ENCODE results near the gene TRIM44.
A peak's percentile ranks its signal among the peaks of the same experiment; 100 is the strongest.
"Not testable (repeated sequence)": the region's sequence is repeated elsewhere in the genome, so short reads cannot be mapped to it uniquely, and the experiment has no call there.

TRIM44 gene

GRCh38 chr11:35689081-35689996, 26.8 kb downstream of the TRIM44 start:
- intact Hi-C loops (cut with micrococcal nuclease): loop anchor here (10.0 kb wide), 1 partner anchor 115 kb away; no protein-coding TSS in a partner anchor
- Mint-ChIP-seq H3K27ac (no peak overlapping the region), H3K36me3 (ENCODE audit: low read depth) (peaks cover 51% of the 10 kb centered on the region), H3K4me1 (ENCODE audit: low read depth) (peaks cover 11% of the 10 kb centered on the region), H3K9me3 (no peaks in the 10 kb centered on the region), H3K4me3 (no peak overlapping the region), H3K27me3 (no peaks in the 10 kb centered on the region)

GRCh38 chr11:35702126-35702525, 39.6 kb downstream of the TRIM44 start:
- intact Hi-C loops (cut with micrococcal nuclease): no loop called here
- peaks cover 15% of the 10 kb centered on the region for H3K36me3 Mint-ChIP-seq (ENCODE audit: low read depth)
- H3K27me3 Mint-ChIP-seq: no peaks in the 10 kb centered on the region
- peaks cover 25% of the 10 kb centered on the region for H3K9me3 Mint-ChIP-seq
- H3K27ac Mint-ChIP-seq: no peak overlapping the region
- H3K4me1 Mint-ChIP-seq (ENCODE audit: low read depth): no peaks in the 10 kb centered on the region
- H3K4me3 Mint-ChIP-seq: no peak overlapping the region

- Mint-ChIP-seq H3K36me3 (ENCODE audit: low read depth) (no peaks in the 10 kb centered on the region), H3K9me3 (no peaks in the 10 kb centered on the region), H3K4me3 (no peak overlapping the region), H3K27ac (no peak overlapping the region), H3K27me3 (no peaks in the 10 kb centered on the region), H3K4me1 (ENCODE audit: low read depth) (no peaks in the 10 kb centered on the region)
- intact Hi-C loops (cut with micrococcal nuclease): no loop called here
Observed at GRCh38 chr11:35709376-35709775, 46.8 kb downstream of the TRIM44 start.

GRCh38 chr11:35711173-35711910, 48.8 kb downstream of the TRIM44 start:
- Mint-ChIP-seq H3K4me1 (ENCODE audit: low read depth) (peaks cover 13% of the 10 kb centered on the region), H3K4me3 (no peak overlapping the region), H3K9me3 (peaks cover 15% of the 10 kb centered on the region), H3K27ac (no peak overlapping the region), H3K36me3 (ENCODE audit: low read depth) (peaks cover 9% of the 10 kb centered on the region), H3K27me3 (no peaks in the 10 kb centered on the region)
- intact Hi-C loops (cut with micrococcal nuclease): no loop called here

GRCh38 chr11:35711924-35712323, 49.3 kb downstream of the TRIM44 start:
- Mint-ChIP-seq H3K27ac (no peak overlapping the region), H3K4me1 (ENCODE audit: low read depth) (peaks cover 14% of the 10 kb centered on the region), H3K4me3 (no peak overlapping the region), H3K27me3 (no peaks in the 10 kb centered on the region), H3K36me3 (ENCODE audit: low read depth) (peaks cover 9% of the 10 kb centered on the region), H3K9me3 (peaks cover 15% of the 10 kb centered on the region)
- intact Hi-C loops (cut with micrococcal nuclease): no loop called here

GRCh38 chr11:35712533-35712932, 50.0 kb downstream of the TRIM44 start:
- H3K27me3 Mint-ChIP-seq: no peaks in the 10 kb centered on the region
- intact Hi-C loops (cut with micrococcal nuclease): no loop called here
- H3K4me3 Mint-ChIP-seq: no peak overlapping the region
- H3K4me1 Mint-ChIP-seq (ENCODE audit: low read depth): peaks cover 20% of the 10 kb centered on the region
- no peak overlapping the region for H3K27ac Mint-ChIP-seq
- peaks cover 15% of the 10 kb centered on the region for H3K9me3 Mint-ChIP-seq
- H3K36me3 Mint-ChIP-seq (ENCODE audit: low read depth): peaks cover 9% of the 10 kb centered on the region

- Mint-ChIP-seq H3K27me3 (no peaks in the 10 kb centered on the region), H3K4me3 (no peak overlapping the region), H3K4me1 (ENCODE audit: low read depth) (peaks cover 20% of the 10 kb centered on the region), H3K9me3 (peaks cover 15% of the 10 kb centered on the region), H3K27ac (no peak overlapping the region), H3K36me3 (ENCODE audit: low read depth) (peaks cover 9% of the 10 kb centered on the region)
- intact Hi-C loops (cut with micrococcal nuclease): no loop called here
Observed at GRCh38 chr11:35714882-35715627, 52.5 kb downstream of the TRIM44 start.

- H3K27me3 Mint-ChIP-seq; H3K36me3 Mint-ChIP-seq (ENCODE audit: low read depth); intact Hi-C loops (cut with micrococcal nuclease); H3K27ac Mint-ChIP-seq; H3K4me3 Mint-ChIP-seq: not testable (repeated sequence)
- Mint-ChIP-seq H3K4me1 (ENCODE audit: low read depth) (peaks cover 20% of the 10 kb centered on the region), H3K9me3 (peaks cover 15% of the 10 kb centered on the region)
Observed at GRCh38 chr11:35715677-35716076, 53.1 kb downstream of the TRIM44 start.

GRCh38 chr11:35717043-35717442, 54.5 kb downstream of the TRIM44 start:
- Mint-ChIP-seq H3K9me3 (peaks cover 15% of the 10 kb centered on the region), H3K27me3 (no peaks in the 10 kb centered on the region), H3K27ac (no peak overlapping the region), H3K4me1 (ENCODE audit: low read depth) (peaks cover 28% of the 10 kb centered on the region), H3K4me3 (no peak overlapping the region), H3K36me3 (ENCODE audit: low read depth) (peaks cover 9% of the 10 kb centered on the region)
- intact Hi-C loops (cut with micrococcal nuclease): no loop called here

- H3K4me3 Mint-ChIP-seq: no peak overlapping the region
- H3K9me3 Mint-ChIP-seq: peaks cover 15% of the 10 kb centered on the region
- H3K4me1 Mint-ChIP-seq (ENCODE audit: low read depth): peaks cover 33% of the 10 kb centered on the region
- no peak overlapping the region for H3K27ac Mint-ChIP-seq
- H3K27me3 Mint-ChIP-seq: no peaks in the 10 kb centered on the region
- peaks cover 9% of the 10 kb centered on the region for H3K36me3 Mint-ChIP-seq (ENCODE audit: low read depth)
- intact Hi-C loops (cut with micrococcal nuclease): no loop called here
Observed at GRCh38 chr11:35717520-35717919, 54.9 kb downstream of the TRIM44 start.

- peak overlapping the region; percentile 81 for H3K27ac Mint-ChIP-seq
- H3K27me3 Mint-ChIP-seq: no peaks in the 10 kb centered on the region
- peaks cover 13% of the 10 kb centered on the region for H3K36me3 Mint-ChIP-seq (ENCODE audit: low read depth)
- H3K9me3 Mint-ChIP-seq: peaks cover 8% of the 10 kb centered on the region
- H3K4me3 Mint-ChIP-seq: peak overlapping the region; percentile 32
- peaks cover 33% of the 10 kb centered on the region for H3K4me1 Mint-ChIP-seq (ENCODE audit: low read depth)
- intact Hi-C loops (cut with micrococcal nuclease): no loop called here
Observed at GRCh38 chr11:35721651-35722282, 59.2 kb downstream of the TRIM44 start.

- peaks cover 25% of the 10 kb centered on the region for H3K4me1 Mint-ChIP-seq (ENCODE audit: low read depth)
- intact Hi-C loops (cut with micrococcal nuclease): no loop called here
- no peaks in the 10 kb centered on the region for H3K27me3 Mint-ChIP-seq
- peaks cover 21% of the 10 kb centered on the region for H3K36me3 Mint-ChIP-seq (ENCODE audit: low read depth)
- H3K9me3 Mint-ChIP-seq: peaks cover 8% of the 10 kb centered on the region
- peak overlapping the region; percentile 81 for H3K27ac Mint-ChIP-seq
- H3K4me3 Mint-ChIP-seq: no peak overlapping the region
Observed at GRCh38 chr11:35722641-35723040, 60.1 kb downstream of the TRIM44 start.

GRCh38 chr11:35723493-35723892, 60.9 kb downstream of the TRIM44 start:
- Mint-ChIP-seq H3K27ac (no peak overlapping the region), H3K4me1 (ENCODE audit: low read depth) (peaks cover 25% of the 10 kb centered on the region), H3K27me3 (no peaks in the 10 kb centered on the region), H3K9me3 (peaks cover 8% of the 10 kb centered on the region), H3K36me3 (ENCODE audit: low read depth) (peaks cover 28% of the 10 kb centered on the region), H3K4me3 (no peak overlapping the region)
- intact Hi-C loops (cut with micrococcal nuclease): no loop called here
